Heart left ventricle (tissue), 16 donors: Measurements from ENCODE around the gene ALDOA. TPM values are rescaled to one million over a fixed set of nuclear protein-coding genes. Genes with fewer than 3 reads are reported as not detected.

Experiments
- ATAC-seq, 4 donors: fragments of 200-7000 bp; cut with Tn5 transposase; one replicate each; pipeline ENCODE4 v1.9.1; 2020 to 2022; ENCODE audit warnings: moderate library complexity in 4 of 4, mild to moderate bottlenecking in 3 of 4, moderate number of reproducible peaks in 1 of 4
- DNase-seq, 5 donors: peaks; one replicate each; pipeline ENCODE4 v3.0.0-alpha.2; 2020
- H3K27ac ChIP-seq, 12 donors: fragments of 200-600 bp; sonication (generic) in 4 of 12; one replicate each; pipeline versions ENCODE4 v1.5.0 to v1.8.0; 2016 to 2022; ENCODE audit warnings: mild to moderate bottlenecking in 2 of 12
- H3K27me3 ChIP-seq, 9 donors: fragments of 200-600 bp; sonication (generic) in 2 of 9; one replicate each; pipeline versions ENCODE4 v1.5.1 to v1.8.0; 2016 to 2022; ENCODE audit warnings: mild to moderate bottlenecking in 3 of 9
- H3K36me3 ChIP-seq, 9 donors: fragments of 200-600 bp; sonication (generic) in 2 of 9; one replicate each; pipeline versions ENCODE4 v1.5.0 to v1.8.0; 2018 to 2022; ENCODE audit warnings: mild to moderate bottlenecking in 2 of 9
- H3K4me1 ChIP-seq, 12 donors: fragments of 200-600 bp; sonication (generic) in 4 of 12; one replicate each; pipeline versions ENCODE4 v1.5.0 to v1.8.0; 2016 to 2022; ENCODE audit warnings: mild to moderate bottlenecking in 3 of 12
- H3K4me3 ChIP-seq, 12 donors: fragments of 200-600 bp; sonication (generic) in 4 of 12; one replicate each; pipeline versions ENCODE4 v1.5.0 to v1.8.0; 2017 to 2022; ENCODE audit warnings: mild to moderate bottlenecking in 9 of 12, moderate library complexity in 4 of 12
- H3K9me3 ChIP-seq, 12 donors: fragments of 200-600 bp; sonication (generic) in 4 of 12; one replicate each; pipeline versions ENCODE4 v1.5.0 to v1.8.0; 2016 to 2022; ENCODE audit warnings: mild to moderate bottlenecking in 1 of 12
- POLR2A ChIP-seq, 2 donors: fragments of 450-650 bp; IDR thresholded peaks; one replicate each; pipeline ENCODE4 v1.6.1; 2017; ENCODE audit warnings: antibody characterized with exemption in 2 of 2, mild to moderate bottlenecking in 2 of 2, moderate library complexity in 2 of 2
- WGBS, 4 donors: extraction: QIAGEN DNeasy Blood & Tissue Kit in 2 of 4; methylation state at CpG; one replicate each; pipeline versions ENCODE4 v1.1.5 to v1.1.7; 2013 to 2018; 5-methylcytosine and 5-hydroxymethylcytosine counted together
- intact Hi-C, 10 donors: fragments of 100-400 bp; cut with DNase I; formaldehyde crosslinking; loops; one replicate each; pipeline versions ENCODE4 v1.11.1 to v1.14.2; 2022
- polyA plus RNA-seq, 2 donors: library from polyadenylated mRNA; stranded (reverse); fragments of 200-250 nt; gene quantifications; one replicate each; pipeline ENCODE4 v1.2.3, GENCODE V29; 2013
- total RNA-seq, 9 donors: library from RNA; depleted of rRNA in 2 of 9; stranded (reverse); fragments of >200 nt in 2 of 9; fragmentation: NEBNext Ultra II Directional in 3 of 9; extraction: Animal tissue kit (Norgen Biotek cat#: 25700) in 3 of 9; gene quantifications; one replicate each; pipeline versions ENCODE4 v1.1.0 to v1.2.4, GENCODE V29; 2016 to 2023
- TF ChIP-seq, protein P1 (sequence below), 12 donors: fragments of 200-600 bp; sonication (generic) in 4 of 12; IDR thresholded peaks; one replicate each; pipeline versions ENCODE4 v1.5.0 to v1.8.0; 2018 to 2022; ENCODE audit warnings: antibody characterized with exemption in 12 of 12, mild to moderate bottlenecking in 5 of 12
- donor health status: ischemic (EF 13 %, LVEDD 7.1; RV severe dilation, severe dysfunction).
- donor health status: healthy with polysubstance abuse.
- donor health status: DM: no; HTN: yes; CAD: no.
- donor health status: DM: no; HTN: no; CAD: no.
- donor health status: ischemic (EF 25% LVEDD 6.9; RV normal size, moderate dysfunction).
- donor health status: ischemic (EF 25% LVEDD 5.7; RV mildly dilated, moderate dysfunction).
- donor health status: healthy.
- donor health status: DM: yes; HTN: yes; CAD: no.
- donor health status: ischemic (EF 35%, LVEDD 5.7; RV mildly dilated, moderate dysfunction).
- donor health status: nonischemic (EF 11% LVEDD 7.7; RV severe dilation, severe dysfunction).
- donor health status: DM: yes; HTN: yes; CAD: no.
- donor health status: PGD.
- donor health status: ischemic (EF 29% LVEDD 5.4; RV normal size, mild dysfunction).
- donor health status: nonischemic (EF 23%, LVEDD 6.1; RV moderate dilation, normal function).

The ALDOA gene
- total and polyA plus RNA-seq, 11 donors, result 2,585 to 5,076 (median 3,542) TPM

DNA sequence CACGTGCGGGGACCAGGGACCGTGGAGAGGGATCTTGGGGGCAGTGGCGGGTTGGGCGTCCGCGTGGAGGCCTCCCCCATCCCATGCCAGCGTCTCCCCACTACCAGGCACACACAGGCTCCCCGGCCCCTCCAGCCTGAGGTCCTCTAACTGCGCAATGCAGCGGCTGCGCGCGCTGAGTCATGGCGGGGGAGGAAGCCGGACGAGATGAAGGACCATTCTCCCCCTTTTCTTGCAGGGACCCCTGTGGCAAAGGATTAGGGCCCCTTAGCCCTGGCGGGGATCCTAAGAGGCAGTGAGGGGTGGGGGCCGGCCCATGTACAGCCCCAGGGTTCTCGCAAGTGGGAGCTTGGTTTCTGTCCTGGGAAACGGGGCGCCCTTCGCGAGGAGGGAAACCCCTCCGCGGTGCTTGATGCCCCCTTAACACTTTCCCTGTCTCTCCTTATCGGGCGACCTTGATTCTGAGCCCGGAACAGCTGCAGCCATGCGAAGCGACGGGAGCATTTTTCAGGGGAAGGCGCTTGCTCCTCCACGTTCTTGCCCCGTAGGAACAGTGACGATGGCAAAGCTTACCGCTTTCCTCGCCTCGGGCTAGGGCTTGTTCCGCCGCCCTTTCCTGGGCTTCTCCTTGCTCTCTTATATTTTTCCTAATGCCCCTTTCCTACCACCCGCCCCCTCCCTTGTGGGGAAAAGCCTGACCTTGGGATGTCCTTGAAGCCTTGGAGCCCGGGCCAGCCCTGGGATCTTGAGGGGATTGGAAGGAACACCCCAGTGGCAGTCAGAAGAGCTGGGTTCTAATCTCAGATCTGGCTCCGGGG lies 592 bp downstream of the ALDOA start:
- intact Hi-C loops, result loop anchor here in 4 of 10 donors (1.0 to 10.0 kb wide), 6 partner anchors 26 to 593 kb away; partner anchors contain the start of genes FBRS (in 1 of the 4), MAPK3 (in 1 of the 4), MAZ (in 1 of the 4) and ZNF768 (in 1 of the 4)
- WGBS, 4 donors, result 0 to 1% (median 0%) methylated on average over 24 to 44 of the region's 44 CpGs
- DNase-seq (peak in 2 of 5 donors; percentile 48 to 74), ATAC-seq (peak in 3 of 4 donors; percentile 0 to 6 (median 1))
- Histone ChIP-seq H3K27me3 (no peaks in the 10 kb centered on the region), H3K36me3 (peaks cover 0 to 51% (median 44%) of the 10 kb centered on the region in 9 donors), H3K27ac (peak overlapping the region; percentile 92 to 100 (median 99)), H3K4me3 (peak overlapping the region; percentile 84 to 99 (median 96)), H3K9me3 (no peaks in the 10 kb centered on the region), H3K4me1 (peaks cover 0 to 62% (median 54%) of the 10 kb centered on the region in 12 donors)
- TF ChIP-seq POLR2A (IDR thresholded peaks at IDR 0.05), result no peak
- TF ChIP-seq, protein P1, sequence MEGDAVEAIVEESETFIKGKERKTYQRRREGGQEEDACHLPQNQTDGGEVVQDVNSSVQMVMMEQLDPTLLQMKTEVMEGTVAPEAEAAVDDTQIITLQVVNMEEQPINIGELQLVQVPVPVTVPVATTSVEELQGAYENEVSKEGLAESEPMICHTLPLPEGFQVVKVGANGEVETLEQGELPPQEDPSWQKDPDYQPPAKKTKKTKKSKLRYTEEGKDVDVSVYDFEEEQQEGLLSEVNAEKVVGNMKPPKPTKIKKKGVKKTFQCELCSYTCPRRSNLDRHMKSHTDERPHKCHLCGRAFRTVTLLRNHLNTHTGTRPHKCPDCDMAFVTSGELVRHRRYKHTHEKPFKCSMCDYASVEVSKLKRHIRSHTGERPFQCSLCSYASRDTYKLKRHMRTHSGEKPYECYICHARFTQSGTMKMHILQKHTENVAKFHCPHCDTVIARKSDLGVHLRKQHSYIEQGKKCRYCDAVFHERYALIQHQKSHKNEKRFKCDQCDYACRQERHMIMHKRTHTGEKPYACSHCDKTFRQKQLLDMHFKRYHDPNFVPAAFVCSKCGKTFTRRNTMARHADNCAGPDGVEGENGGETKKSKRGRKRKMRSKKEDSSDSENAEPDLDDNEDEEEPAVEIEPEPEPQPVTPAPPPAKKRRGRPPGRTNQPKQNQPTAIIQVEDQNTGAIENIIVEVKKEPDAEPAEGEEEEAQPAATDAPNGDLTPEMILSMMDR (IDR thresholded peaks at IDR 0.05), result no peak

DNA sequence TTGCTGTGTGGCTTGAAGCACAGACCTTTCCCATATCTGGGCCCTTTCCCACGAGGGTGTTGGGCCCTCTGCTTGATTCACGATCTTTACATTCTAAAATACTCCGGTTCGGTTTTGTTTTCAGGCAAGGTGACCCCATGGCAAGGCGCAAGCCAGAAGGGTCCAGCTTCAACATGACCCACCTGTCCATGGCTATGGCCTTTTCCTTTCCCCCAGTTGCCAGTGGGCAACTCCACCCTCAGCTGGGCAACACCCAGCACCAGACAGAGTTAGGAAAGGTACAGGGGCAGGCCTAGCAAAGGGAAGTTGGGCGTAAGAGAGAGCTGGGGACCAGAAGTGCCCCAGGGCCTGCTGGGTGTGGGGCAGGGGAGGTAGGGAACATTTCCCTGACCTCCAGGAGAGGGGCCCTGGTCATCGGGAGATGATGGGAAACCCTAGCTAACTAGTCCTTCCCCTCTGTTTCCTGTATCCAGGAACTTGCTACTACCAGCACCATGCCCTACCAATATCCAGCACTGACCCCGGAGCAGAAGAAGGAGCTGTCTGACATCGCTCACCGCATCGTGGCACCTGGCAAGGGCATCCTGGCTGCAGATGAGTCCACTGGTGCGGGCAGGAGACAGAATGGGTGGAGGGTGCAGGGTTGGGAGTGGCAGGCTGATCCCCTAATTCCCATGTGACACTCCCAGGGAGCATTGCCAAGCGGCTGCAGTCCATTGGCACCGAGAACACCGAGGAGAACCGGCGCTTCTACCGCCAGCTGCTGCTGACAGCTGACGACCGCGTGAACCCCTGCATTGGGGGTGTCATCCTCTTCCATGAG lies 1.4 kb downstream of the ALDOA start:
- Histone ChIP-seq H3K4me1 (peaks cover 0 to 65% (median 54%) of the 10 kb centered on the region in 12 donors), H3K36me3 (peaks cover 0 to 59% (median 52%) of the 10 kb centered on the region in 9 donors), H3K4me3 (peak overlapping the region; percentile 84 to 99 (median 96)), H3K9me3 (no peaks in the 10 kb centered on the region), H3K27ac (peak overlapping the region; percentile 92 to 100 (median 99)), H3K27me3 (no peaks in the 10 kb centered on the region)
- 26 to 32% (median 28%) methylated on average over 9 to 21 of the region's 21 CpGs for whole genome bisulfite sequencing, 4 donors
- ATAC-seq (no peak), DNase-seq (peak; percentile 63 to 74 (median 69))
- TF ChIP-seq, protein P1 (IDR thresholded peaks at IDR 0.05), result no peak
- no peak for TF ChIP-seq POLR2A (IDR thresholded peaks at IDR 0.05)
- intact Hi-C loops, result loop anchor here in 4 of 10 donors (5.0 to 10.0 kb wide), 4 partner anchors 58 to 458 kb away; partner anchors contain the start of genes MAPK3 (in 1 of the 4), MAZ (in 1 of the 4) and ZNF768 (in 1 of the 4)

GRCh38 chr16:30067584-30067916 lies 2.0 kb downstream of the ALDOA start:
- peaks cover 0 to 65% (median 58%) of the 10 kb centered on the region in 9 donors for H3K36me3 ChIP-seq
- WGBS, 4 donors, result 36 to 78% (median 51%) methylated on average over 6 of the region's 6 CpGs
- TF ChIP-seq, protein P1 (IDR thresholded peaks at IDR 0.05), result no peak
- no peak for TF ChIP-seq POLR2A (IDR thresholded peaks at IDR 0.05)
- ATAC-seq (no peak), DNase-seq (no peak)
- H3K27ac ChIP-seq, result peak overlapping the region in 10 of 12 donors; percentile 92 to 100 (median 99)
- intact Hi-C loops, result loop anchor here in 4 of 10 donors (5.0 to 10.0 kb wide), 4 partner anchors 57 to 457 kb away; partner anchors contain the start of genes MAPK3 (in 1 of the 4), MAZ (in 1 of the 4) and ZNF768 (in 1 of the 4)
- H3K4me3 ChIP-seq, result peak overlapping the region; percentile 84 to 99 (median 96)
- H3K4me1 ChIP-seq, result peaks cover 0 to 65% (median 54%) of the 10 kb centered on the region in 12 donors
- H3K9me3 ChIP-seq, result no peaks in the 10 kb centered on the region
- no peaks in the 10 kb centered on the region for H3K27me3 ChIP-seq
